ENCODE data around the gene GPSM1. TPM values are rescaled to one million over a fixed set of nuclear protein-coding genes. Genes with fewer than 3 reads are reported as not detected.
"Not testable (repeated sequence)": the region's sequence is repeated elsewhere in the genome, so short reads cannot be mapped to it uniquely, and the experiment has no call there.

GPSM1 gene
- total RNA-seq, 1 experiment from 2014 or later = 26.9 TPM

- no peak overlapping the region for H3K4me2 ChIP-seq (ENCODE audit: low read length)
- ChIA-PET CTCF (no interaction called here), POLR2A (ENCODE audit: unreplicated experiment) (no interaction called here)
- H3K4me1 ChIP-seq (ENCODE audit: insufficient read depth, low read length) = peaks cover 5% of the 10 kb centered on the region; the same call in 1 of the 2 replicates
- no peaks in the 10 kb centered on the region for H3K9me3 ChIP-seq (ENCODE audit: low read length)
- no TSS peak for BruUV-seq (replicated peaks)
- H3K79me2 ChIP-seq (ENCODE audit: low read length) = peaks cover 14% of the 10 kb centered on the region
- intact Hi-C loops (cut with micrococcal nuclease) = no loop called here
- H3K4me3 ChIP-seq (ENCODE audit: low read length) = no peak overlapping the region
- H3K27me3 ChIP-seq (ENCODE audit: low read length) = no peaks in the 10 kb centered on the region
- TF ChIP-seq EZH2phosphoT487 (IDR thresholded peaks at IDR 0.05; ENCODE audit: borderline replicate concordance, low read length) = no peak
- TF ChIP-seq, protein P1, sequence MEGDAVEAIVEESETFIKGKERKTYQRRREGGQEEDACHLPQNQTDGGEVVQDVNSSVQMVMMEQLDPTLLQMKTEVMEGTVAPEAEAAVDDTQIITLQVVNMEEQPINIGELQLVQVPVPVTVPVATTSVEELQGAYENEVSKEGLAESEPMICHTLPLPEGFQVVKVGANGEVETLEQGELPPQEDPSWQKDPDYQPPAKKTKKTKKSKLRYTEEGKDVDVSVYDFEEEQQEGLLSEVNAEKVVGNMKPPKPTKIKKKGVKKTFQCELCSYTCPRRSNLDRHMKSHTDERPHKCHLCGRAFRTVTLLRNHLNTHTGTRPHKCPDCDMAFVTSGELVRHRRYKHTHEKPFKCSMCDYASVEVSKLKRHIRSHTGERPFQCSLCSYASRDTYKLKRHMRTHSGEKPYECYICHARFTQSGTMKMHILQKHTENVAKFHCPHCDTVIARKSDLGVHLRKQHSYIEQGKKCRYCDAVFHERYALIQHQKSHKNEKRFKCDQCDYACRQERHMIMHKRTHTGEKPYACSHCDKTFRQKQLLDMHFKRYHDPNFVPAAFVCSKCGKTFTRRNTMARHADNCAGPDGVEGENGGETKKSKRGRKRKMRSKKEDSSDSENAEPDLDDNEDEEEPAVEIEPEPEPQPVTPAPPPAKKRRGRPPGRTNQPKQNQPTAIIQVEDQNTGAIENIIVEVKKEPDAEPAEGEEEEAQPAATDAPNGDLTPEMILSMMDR (conservative IDR thresholded peaks at IDR 0.05; ENCODE audit: low read depth, low read length) = no peak
- H3F3A ChIP-seq (ENCODE audit: low read length, unreplicated experiment) = no peaks in the 10 kb centered on the region
- no peak overlapping the region for H3K27ac ChIP-seq (ENCODE audit: low read length)
- no peaks in the 10 kb centered on the region; the same call in 1 of the 2 replicates for H3K36me3 ChIP-seq (ENCODE audit: low read depth, low read length)
- no peak overlapping the region for H2AFZ ChIP-seq (ENCODE audit: low read length)
- H3K9ac ChIP-seq (ENCODE audit: low read length) = no peak overlapping the region
- H4K20me1 ChIP-seq (ENCODE audit: low read length) = no peaks in the 10 kb centered on the region
- ATAC-seq = no peak
- H3K9me2 ChIP-seq (replicated peaks; ENCODE audit: low read length) = no peaks in the 10 kb centered on the region
- DNase-seq = no peak
Measured at GRCh38 chr9:136403915-136404800, 76.8 kb downstream of the GPSM1 start.

DNA sequence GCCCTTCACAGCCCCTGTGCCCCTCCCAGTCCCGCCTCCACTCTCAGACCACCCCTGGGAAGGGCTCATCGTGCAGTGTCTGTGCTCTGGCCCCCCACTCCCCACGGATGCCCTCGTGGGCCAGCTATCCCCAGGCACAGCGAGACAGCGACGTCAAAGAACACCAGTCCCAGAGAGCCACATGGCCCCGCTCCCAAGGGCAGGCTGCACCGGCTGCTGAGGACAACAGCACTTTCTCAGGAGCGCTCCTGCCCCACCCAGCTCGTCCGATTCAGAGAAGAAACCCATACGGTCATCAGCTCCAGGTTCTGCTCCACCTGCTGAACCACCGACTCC lies 77.4 kb downstream of the GPSM1 start:
- no peaks in the 10 kb centered on the region; the same call in 1 of the 2 replicates for H3K36me3 ChIP-seq (ENCODE audit: low read depth, low read length)
- H3K9me3 ChIP-seq (ENCODE audit: low read length) = no peaks in the 10 kb centered on the region
- H3K79me2 ChIP-seq (ENCODE audit: low read length) = peaks cover 14% of the 10 kb centered on the region
- ChIA-PET CTCF (no interaction called here), POLR2A (ENCODE audit: unreplicated experiment) (no interaction called here)
- H3K9me2 ChIP-seq (replicated peaks; ENCODE audit: low read length) = no peaks in the 10 kb centered on the region
- H3K27me3 ChIP-seq (ENCODE audit: low read length) = no peaks in the 10 kb centered on the region
- no peaks in the 10 kb centered on the region for H4K20me1 ChIP-seq (ENCODE audit: low read length)
- H2AFZ ChIP-seq (ENCODE audit: low read length) = no peak overlapping the region
- no peak overlapping the region for H3K4me2 ChIP-seq (ENCODE audit: low read length)
- peaks cover 11% of the 10 kb centered on the region; the same call in 1 of the 2 replicates for H3K4me1 ChIP-seq (ENCODE audit: insufficient read depth, low read length)
- H3F3A ChIP-seq (ENCODE audit: low read length, unreplicated experiment) = no peaks in the 10 kb centered on the region
- H3K4me3 ChIP-seq (ENCODE audit: low read length) = no peak overlapping the region
- ATAC-seq (no peak), DNase-seq (no peak)
- H3K27ac ChIP-seq (ENCODE audit: low read length) = no peak overlapping the region
- no TSS peak for BruUV-seq (replicated peaks)
- no peak for TF ChIP-seq EZH2phosphoT487 (IDR thresholded peaks at IDR 0.05; ENCODE audit: borderline replicate concordance, low read length)
- TF ChIP-seq, protein P1 (conservative IDR thresholded peaks at IDR 0.05; ENCODE audit: low read depth, low read length) = no peak
- no peak for TF ChIP-seq EZH2 (IDR thresholded peaks at IDR 0.05; ENCODE audit: low read length, unreplicated experiment)
- intact Hi-C loops (cut with micrococcal nuclease) = no loop called here
- no peak overlapping the region for H3K9ac ChIP-seq (ENCODE audit: low read length)

DNA sequence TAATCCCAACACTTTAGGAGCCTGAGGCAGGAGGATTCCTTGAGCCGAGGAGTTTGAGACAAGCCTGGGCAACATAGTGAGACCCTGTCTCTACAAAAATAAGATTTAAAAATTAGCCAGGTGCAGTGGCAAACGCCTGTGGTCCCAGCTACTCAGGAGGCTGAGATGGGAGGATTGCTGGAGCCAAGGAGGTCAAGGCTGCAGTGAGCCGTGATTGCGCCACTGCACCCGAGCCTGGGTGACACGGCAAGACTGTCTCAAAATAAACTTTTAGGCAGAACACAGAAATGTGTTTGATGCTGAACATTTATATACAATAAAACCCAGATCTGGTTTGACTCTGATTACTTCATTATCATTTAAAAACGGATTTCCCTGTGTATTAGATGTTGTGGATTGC lies 78.1 kb downstream of the GPSM1 start:
- DNase-seq (no peak), ATAC-seq (no peak)
- TF ChIP-seq, protein P1 (conservative IDR thresholded peaks at IDR 0.05; ENCODE audit: low read depth, low read length) = no peak
- TF ChIP-seq EZH2phosphoT487 (IDR thresholded peaks at IDR 0.05; ENCODE audit: borderline replicate concordance, low read length) = no peak
- Histone ChIP-seq H3K27me3 (ENCODE audit: low read length) (no peaks in the 10 kb centered on the region), H3K9me2 (replicated peaks; ENCODE audit: low read length) (no peaks in the 10 kb centered on the region), H3K4me2 (ENCODE audit: low read length) (no peak overlapping the region), H2AFZ (ENCODE audit: low read length) (no peak overlapping the region), H3K36me3 (ENCODE audit: low read depth, low read length) (no peaks in the 10 kb centered on the region; the same call in 1 of the 2 replicates), H4K20me1 (ENCODE audit: low read length) (no peaks in the 10 kb centered on the region), H3K79me2 (ENCODE audit: low read length) (peaks cover 16% of the 10 kb centered on the region), H3K27ac (ENCODE audit: low read length) (no peak overlapping the region), H3F3A (ENCODE audit: low read length, unreplicated experiment) (no peaks in the 10 kb centered on the region), H3K9me3 (ENCODE audit: low read length) (no peaks in the 10 kb centered on the region), H3K4me1 (ENCODE audit: insufficient read depth, low read length) (peaks cover 9% of the 10 kb centered on the region; the same call in 1 of the 2 replicates), H3K4me3 (ENCODE audit: low read length) (no peak overlapping the region), H3K9ac (ENCODE audit: low read length) (no peak overlapping the region)
- no TSS peak for BruUV-seq (replicated peaks)
- POLR2A ChIA-PET (ENCODE audit: unreplicated experiment) = no interaction called here
- CTCF ChIA-PET = no interaction called here
- intact Hi-C loops (cut with micrococcal nuclease) = no loop called here

DNA sequence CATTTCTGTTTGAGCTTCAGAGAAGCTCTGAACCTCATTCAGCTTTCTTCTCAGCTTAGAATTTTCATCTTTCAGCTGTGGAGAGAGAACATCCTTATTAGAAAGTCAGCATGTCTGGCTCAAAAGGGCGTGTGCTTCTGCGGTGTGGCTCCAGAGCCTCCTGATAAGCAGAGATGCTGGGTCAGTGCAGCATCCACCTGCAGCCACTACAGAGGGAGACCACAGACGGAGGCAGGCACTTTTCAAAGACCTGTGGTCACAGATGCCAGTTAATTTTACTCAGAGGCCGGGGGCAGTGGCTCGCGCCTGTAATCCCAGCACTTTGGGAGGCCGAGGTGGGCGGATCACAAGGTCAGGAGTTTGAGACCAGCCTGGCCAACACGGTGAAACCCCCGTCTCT lies 78.6 kb downstream of the GPSM1 start:
- CTCF ChIA-PET; H3K27ac ChIP-seq (ENCODE audit: low read length); H3K4me1 ChIP-seq (ENCODE audit: insufficient read depth, low read length); H4K20me1 ChIP-seq (ENCODE audit: low read length); ATAC-seq; H3K36me3 ChIP-seq (ENCODE audit: low read depth, low read length); DNase-seq; H3K9ac ChIP-seq (ENCODE audit: low read length); BruUV-seq (replicated peaks); H2AFZ ChIP-seq (ENCODE audit: low read length); H3F3A ChIP-seq (ENCODE audit: low read length, unreplicated experiment); H3K9me3 ChIP-seq (ENCODE audit: low read length); POLR2A ChIA-PET (ENCODE audit: unreplicated experiment); H3K4me3 ChIP-seq (ENCODE audit: low read length); H3K4me2 ChIP-seq (ENCODE audit: low read length); H3K27me3 ChIP-seq (ENCODE audit: low read length); intact Hi-C loops (cut with micrococcal nuclease); H3K9me2 ChIP-seq (replicated peaks; ENCODE audit: low read length): not testable (repeated sequence)
- H3K79me2 ChIP-seq (ENCODE audit: low read length) = peaks cover 20% of the 10 kb centered on the region

Measured in PC-3 (cell line).